NCI-H526 (cell line): ENCODE results near the gene TLR5.
A peak's percentile ranks its signal among the peaks of the same experiment; 100 is the strongest.

Experiments used
- DNase-seq, 2 experiments: peaks; one replicate each; lab custom pipeline; 2025; lab: John Stamatoyannopoulos, UW

TLR5 gene

DNA sequence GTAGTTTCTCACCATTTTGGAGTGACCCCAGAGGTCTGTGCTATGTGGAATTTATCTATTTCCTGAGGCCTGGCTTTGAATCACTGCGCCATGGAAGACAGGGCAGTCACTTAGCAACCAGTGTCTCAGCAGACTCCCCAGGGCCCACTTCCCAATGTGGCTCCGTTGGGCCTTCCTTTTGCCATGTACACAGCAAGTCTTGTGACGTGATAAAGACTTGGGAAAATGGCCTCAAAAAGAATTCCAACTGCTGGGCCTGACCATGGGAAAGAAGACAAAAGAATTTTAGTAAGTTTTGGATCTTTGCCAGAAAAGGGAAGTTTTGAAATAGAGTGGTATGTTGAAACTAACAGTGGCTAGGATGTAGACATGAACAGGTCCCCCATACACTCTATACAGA, 36.2 kb downstream of the TLR5 start:
- DNase-seq: no peak

DNA sequence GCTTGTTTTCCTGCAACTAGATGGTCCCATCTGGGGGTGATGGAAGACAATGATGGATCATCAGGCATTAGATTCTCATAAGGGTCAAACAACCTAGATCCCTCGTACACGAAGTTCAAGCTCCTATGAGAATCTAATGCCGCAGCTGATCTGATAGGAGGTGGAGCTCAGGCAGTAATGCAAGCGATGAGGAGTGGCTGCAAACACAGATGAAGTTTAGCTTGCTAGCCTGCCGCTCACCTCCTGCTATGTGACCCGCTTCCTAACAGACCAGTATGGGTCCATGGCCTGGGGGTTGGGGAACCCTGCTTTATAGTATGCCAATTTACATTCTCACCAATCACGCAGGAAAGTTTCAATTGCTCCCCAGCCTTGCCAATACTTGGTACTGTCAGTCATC, 37.5 kb downstream of the TLR5 start:
- DNase-seq: no peak

DNA sequence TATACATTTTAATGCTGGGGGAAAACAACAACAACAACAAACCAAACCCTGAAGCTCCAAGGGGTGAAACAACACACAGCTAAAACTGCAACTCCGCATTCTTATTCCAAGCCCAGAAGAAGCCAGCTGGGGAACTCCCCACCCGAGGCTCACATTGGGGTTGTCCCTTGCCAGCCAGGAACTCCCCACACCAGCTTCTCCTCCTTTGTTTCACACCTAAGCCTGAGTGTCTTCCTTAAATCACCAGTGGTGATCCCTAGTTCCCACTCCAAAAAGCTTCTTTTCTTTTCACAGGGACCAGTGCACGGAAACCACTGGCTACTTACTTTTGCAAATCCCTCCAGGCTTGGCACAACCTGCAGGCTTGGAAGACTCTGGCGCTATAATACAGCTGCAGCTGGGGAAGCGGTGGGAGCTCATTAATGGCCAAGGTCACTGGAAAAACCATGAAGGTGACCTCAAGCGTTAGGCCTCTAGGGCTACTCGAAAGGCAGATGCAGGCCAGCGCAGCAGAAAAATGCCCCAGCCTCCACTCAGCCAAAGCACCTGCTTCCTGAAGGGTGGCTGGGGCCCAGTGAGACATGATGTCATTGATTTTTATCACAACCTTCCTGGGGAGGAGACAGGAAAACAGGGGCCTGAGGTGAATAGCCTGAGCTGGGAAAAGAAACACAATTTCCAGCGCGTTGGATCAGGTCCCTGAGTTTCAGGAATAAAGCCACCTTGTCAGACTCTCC, 40.1 kb downstream of the TLR5 start:
- DNase-seq: no peak

DNA sequence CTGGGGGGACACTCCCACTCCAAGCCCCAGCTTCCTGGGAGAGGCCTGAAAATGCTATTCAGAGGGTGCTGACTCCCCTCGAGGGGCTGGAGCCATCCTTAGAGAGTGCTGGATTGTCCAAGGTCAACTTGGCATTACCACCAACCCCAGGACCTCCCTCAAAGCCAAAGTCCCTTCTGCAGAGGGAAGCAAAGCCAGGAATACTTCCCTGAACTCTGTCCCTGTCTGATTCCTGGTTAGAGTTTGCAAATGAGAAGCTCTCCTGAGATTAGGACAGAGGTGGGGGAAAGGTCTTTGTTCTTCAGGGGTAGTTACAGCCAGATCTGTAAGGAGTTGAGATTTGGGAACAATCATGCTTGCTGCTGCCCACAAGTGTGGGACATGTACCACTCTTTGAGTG, 45.3 kb downstream of the TLR5 start:
- DNase-seq: no peak

DNA sequence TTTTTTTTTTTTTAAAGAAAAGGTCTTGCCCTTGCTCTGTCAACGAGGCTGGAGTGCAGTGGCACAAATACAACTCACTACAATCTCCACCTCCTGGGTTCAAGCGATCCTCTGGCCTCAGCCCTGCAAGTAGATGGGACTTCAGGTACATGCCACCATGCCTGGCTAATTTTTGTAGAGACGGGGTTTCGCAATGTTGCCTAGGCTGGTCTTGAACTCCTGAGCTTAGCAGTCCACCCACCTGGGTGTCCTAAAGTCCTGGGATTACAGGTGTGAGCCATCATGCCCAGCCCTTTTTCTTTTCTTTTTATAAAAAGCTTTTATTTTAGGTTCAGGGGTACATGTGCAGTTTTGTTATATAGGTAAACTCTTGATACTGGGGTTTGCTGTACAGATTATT, 47.2 kb downstream of the TLR5 start:
- no peak for DNase-seq

DNA sequence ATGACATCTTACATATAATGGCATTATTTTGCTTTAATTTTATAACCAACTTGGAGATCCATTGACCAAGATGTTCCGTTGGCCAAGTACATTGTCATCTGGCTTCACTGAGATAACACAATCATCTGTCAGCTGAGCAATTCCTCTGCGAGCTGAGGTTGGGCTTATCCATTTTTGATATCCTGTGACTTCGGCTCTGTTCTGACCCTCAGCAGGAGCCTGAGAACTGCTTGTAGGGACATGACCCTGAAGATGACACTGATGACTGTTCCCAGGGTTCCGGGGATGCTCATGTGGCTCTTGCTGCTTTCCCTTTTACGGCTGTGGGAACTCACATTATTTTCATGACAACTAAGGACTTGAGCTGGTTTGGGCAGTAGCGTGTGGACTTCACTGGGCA, 51.2 kb downstream of the TLR5 start:
- no peak for DNase-seq

DNA sequence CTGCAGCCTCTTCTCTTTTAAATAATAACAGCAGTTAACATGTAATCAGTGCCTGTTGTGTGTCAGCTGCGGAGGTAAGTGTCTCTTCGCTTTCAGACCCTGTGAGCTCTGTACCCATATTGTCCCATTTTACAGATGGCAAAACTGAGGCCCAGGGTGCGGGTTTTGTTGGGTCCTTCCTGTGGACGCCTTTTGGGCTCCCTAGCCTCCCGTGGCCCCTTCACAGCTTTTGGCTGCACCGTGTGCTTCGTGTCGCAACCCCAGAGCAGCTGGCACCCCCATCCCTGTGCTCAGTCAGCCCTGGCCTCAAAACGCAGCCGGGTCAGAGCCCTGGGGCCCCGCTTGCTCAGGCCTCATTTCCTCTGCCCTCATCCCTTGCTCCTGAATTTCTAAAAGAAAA, 53.8 kb downstream of the TLR5 start:
- no peak for DNase-seq

DNA sequence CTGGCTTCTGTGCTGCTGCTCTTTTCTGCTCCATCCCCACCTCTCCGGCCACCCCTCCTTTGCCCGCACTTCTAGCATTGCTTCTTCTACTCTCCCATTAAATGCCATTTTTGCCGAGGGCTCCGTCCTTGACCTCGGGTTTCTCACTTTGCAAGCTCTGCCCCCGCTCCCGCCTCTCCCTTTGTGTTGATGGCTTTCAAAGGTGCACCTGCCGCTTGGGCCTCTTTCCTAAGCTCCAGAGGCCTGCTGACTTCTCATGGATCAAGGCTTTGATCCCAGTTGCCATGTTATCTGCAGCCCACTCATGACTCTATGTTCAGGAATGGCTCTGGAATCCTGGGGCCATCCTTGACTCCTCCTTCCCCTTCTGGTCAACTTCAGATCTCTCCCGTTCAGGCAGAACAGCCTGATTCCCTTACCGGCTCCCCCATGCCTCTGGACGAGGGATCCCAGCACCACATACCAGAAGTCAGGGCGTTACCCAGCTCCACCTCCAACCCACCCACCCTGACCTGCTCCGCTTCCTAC, 54.3 kb downstream of the TLR5 start:
- no peak for DNase-seq

DNA sequence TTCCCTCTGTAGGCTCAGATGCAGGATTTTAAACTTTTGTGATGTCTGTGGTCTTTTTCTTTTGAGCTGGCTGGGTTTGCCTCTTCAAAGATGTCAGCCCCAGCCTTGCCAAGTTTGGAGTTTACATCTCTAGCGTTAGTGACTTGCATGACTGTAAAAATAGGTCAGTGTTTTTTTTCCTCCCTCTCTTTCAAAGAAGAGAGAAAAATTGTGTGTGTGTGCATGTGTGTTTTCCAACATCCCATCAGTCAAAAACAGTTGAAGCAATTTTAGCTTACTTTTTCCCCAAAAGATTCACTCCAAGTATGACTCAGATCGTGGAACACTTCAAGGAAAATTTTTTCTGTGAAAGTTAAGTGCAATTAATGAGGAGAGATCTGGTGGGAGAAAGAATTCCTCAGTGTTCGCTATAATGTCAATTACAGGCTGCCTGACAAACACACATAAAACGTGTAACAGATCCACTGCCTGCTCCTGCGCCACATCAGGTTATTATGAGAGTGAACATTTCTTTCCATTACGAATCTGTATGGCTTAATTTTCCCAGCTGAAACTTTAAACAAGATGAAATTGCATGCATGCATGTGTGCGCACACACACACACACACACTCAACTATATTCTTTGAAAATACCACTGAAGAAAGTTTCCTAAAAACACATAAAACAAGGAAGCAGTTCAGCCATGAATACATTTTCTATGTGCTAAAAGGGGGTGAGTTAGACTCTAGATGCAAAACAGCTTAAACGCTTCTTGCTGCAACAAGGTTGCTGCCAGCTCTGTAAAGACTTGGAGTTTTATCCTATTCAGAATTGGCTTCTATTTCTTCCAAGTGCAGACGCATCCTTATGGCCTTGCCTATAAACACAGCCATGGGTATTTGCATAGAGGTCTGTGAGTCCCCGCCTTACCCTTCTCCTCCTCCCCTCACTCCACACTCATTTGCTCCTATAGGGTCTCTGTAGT, 55.5 kb downstream of the TLR5 start:
- DNase-seq: peak in 1 of 2 experiments; percentile 12

DNA sequence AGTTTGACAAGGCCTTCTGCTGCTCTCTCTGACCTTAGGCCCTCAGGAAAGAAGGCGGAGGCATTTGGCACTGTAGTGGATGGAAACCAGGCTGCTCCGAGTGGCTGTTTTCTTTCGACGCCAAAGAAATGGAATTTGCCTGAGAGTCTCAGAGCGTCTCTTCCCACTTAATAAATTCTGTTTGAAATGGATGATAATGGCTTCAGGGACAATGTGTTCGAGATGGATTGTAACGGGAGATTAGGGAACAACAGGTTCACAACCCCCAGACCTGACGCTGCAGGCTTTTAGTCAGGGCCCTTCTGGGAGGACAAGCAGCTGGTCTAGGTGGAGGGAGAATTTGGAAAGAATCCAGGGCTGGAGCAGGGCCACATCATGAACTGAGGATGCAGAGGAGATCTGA, 58.6 kb downstream of the TLR5 start:
- no peak for DNase-seq

DNA sequence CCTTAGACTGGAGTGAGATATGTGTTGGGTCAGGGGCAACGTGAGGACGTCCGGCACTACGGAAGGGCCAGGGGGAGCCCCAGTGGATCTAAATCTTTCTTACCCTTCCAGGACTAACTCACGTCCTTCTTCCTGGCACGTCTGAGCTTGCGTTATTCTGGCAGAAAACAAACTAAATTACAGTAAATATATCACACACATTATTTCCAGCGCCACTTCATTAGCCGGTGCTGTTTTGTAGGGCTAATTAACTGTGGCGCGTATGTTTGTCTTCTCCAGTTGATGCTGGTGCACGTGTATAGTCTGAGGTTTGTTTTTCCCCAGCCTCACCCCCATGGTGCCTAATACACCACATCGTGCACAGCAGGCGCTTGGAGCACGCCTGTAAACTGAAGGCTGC, 59.2 kb downstream of the TLR5 start:
- DNase-seq: no peak

DNA sequence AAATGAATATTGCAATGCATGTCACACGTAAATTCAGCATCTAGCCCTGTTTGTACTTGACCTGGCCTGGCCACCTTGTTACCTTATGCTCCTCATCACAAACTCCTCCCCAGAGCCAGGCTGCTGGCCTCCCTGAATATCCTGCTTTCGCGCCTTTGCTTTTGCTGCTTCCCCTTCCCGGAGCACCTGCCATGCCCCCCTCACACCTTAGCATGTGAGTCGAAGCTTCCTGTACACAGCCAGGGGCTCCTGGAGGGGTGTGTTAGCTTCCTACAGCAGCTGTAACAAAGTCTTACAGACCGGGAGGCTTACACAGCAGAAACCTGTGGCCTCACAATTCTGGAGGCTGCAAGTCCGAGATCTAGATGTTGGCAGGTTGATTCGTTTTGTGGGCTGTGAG, 60.1 kb downstream of the TLR5 start:
- DNase-seq: no peak

DNA sequence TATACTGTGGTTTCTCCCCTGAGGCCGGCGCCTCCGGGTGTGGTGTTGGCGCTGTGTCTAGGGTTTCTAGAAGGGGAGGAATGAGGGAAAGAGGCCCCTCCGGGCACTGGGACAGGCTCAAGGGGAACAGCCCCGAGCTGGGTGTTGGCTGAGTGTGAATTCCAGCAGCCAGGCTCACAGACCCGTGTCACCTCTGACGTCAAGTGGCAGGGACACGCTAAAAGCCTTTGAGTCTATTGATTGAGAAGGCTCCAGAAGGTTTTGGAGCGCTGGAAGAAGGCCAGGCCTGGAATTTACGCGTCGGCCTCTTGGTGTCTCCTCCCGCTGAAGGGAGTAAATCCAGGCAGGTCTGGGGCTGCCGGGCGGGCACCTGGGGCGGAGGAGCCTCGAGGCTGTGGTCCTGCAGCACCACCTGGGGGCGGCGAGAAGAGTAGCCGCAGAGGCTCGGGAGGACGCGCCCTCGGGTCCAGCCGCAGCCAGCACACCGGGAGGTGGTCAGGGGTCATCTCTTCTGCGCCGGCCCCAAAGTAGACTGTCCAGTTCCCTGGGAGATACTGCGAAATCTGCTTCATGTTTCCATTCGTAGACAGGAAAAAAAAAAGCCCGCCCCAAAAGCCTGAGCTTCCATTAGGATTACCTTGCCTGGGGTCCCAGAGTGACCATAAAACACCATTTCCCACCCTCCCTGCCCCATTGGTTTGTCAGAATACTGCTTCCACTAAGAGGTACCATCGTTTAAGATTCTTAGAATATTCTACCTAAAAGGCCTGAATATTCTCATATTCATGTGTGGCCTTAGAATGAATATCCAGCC, 61.7 kb downstream of the TLR5 start:
- DNase-seq: peak; percentile 91 to 92

DNA sequence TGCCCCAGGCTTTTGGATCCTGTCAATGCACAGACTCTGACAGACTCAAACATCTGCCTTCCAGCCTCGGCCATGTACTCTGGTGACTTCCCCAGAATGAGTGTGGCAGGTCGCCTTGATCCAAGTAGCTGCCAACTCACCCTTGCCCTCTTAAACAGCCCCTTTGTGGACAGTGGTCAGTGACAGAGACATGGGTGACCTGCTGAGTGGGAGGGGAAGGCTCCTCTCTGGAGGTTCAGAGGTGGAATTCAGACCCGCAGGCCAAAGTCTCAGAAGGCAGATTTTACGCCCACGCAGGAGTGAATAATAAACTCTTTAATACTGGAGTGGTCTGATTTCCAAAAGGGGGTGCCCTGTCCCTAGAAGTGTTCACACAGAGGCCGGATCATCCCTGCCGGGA, 63.5 kb downstream of the TLR5 start:
- no peak for DNase-seq

DNA sequence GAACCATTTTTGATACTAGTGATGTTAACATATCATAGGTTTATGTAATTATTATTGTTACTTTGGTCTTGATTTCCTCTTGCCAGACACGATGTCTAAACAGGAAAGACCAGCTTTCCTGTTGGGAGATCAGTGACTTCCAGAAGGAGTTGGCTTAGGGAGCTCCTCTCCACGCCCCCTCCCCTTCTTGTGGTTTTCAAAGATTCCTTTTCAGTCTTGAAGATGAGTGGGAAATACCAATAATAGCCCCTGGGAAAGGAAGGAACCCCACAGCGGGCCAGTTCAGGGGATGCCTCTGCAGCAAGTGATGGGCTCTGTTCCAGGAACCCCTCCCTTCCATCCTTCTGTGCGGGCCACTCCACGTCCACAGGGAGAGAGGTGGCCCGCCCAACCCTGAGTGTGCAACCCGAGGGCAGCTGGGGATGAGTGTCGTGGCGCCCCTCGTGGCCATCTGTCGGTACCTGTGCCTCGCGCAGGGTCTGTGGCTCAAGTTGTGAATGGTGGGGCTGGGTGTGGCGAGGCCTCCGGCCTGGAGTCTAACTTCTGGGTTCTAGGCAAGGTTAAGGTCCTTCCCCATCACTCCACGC, 65.7 kb downstream of the TLR5 start:
- no peak for DNase-seq

DNA sequence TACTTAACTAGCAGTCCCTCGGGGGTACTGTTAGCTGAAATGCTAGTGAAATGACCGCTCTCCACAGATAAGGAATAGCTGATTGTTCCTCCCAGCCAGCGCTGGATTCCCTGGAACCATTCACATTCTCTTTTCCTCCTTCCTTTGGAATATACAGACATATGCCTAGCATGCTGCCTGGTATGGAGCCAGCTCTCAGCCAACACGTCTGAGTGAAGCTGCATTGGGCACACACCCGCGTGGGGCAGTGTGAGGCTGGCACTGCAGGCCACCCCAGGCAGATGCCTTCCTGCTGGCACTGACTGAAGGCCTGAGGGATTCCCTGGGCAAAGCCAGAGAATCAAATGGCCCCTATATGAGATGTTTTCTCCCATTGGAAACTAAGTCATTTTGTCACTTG, 66.7 kb downstream of the TLR5 start:
- DNase-seq: no peak

DNA sequence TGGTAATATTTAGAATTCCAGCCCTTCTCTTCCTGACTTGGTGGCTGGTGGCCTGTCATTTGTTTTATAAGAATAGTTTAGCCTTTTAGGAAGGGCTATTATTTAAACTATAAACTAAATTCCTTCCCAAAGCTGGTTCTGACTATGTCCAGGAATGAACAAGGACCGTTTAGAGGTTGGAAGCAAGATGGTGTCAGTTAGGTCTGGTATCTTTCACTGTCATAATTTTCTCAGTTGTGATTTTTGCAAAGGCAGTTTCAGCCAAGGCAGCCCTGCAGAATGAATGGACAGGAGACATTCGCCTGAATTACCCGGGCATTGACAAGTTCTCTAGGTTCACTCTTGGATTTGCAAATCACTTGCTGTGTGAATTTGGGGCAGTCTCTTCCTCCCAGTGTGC, 67.2 kb downstream of the TLR5 start:
- DNase-seq: no peak

DNA sequence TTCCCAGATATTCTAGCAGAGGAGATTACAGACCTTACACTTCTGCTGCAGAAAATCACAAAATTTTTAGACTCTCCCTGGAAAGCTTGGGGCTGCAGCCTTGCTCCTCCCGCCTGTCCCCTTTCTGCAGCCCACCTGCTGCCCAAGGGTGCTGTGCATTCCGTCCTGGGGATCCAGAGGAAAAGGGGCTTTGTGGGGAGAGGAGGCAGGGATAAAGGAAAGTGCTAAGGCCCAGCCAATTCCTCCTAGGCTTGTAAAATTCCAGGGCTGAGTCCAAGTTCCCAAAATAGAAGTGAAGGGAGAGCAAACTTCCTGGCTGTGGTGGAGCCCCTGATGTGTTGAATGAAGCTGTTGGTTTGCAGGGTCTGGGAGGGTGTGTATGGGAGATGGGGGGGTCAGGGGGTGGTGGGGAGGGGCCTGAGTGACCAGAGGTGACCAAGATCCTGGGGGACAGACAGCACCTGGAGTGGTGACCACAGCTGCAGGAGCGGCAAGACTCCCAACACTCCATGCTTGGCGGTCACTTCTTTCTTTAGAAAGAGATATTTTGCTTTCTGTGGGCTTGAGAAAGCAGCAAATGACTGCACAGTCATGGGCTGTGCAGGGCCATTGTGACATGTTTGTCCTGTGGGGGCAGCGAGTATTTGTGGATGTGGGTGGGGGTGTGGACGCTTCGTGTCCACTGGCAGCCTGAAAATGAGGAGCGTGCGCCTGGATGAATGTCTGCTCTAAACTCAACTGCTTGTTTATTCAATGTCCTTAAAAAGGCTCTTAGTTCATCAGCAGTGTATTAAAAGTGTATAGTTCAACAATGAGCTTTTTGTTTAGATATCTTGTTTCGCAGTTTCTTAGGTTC, 68.4 kb downstream of the TLR5 start:
- no peak for DNase-seq

DNA sequence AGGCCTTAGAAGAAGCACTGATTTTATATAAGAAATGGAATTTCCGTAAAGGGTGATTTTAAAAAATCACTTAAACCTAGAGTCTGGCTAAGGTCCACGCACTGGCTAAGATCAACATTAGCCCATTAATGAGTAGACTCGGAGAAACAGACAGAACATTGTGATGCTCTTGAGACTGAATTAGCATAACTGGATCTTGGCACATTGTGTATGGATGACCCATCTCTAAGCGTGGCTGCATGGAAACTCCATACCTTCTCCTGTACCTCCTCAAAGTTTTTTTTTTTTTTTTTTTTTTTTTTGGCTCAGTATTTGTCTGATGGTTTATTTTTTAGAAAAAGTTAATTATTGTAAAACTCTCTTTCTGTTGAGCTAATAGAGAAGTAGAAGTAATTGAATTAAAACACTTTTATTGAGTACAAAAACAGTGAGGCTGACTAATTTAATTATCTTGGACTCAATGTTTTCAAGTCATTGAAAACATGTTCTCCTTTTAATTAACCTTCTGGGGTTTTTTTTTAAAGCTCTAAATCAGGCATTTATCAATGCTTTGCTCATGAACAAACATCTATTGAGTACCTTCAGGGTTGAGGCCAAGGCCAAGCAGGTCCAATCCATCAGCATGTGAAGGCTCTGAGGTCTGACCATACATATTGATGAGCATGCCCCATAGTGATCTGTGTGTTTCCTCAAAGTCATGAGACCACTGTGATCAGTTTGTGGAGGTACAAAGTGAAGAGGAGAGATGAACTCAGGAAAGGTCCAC, 74.0 kb downstream of the TLR5 start:
- DNase-seq: no peak

DNA sequence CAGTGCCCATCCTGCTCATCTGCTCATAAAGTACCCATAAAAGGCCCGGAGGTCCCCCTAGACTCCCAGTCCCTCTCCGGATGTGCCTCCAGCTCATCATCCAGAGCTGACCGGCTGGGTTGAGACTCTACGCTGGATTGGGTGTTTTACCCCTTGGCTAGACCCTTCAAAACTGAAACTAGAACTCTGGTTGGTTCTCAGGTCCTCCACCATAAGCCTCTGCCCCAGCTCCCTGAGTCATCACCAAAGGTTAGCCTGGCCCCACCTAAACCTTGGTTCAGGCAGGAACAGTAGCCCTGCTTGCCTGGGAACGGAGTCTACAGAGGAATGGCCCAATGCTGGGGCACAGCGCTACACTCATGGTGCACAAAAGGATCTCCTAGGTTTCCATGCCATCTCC, 75.1 kb downstream of the TLR5 start:
- DNase-seq: no peak
